Endodermal cell (in vitro differentiated cells): Measurements from ENCODE around the gene BRPF1. TPM values are rescaled to one million over a fixed set of nuclear protein-coding genes. Genes with fewer than 3 reads are reported as not detected.

Experiments used
- DNase-seq: peaks from one replicate; pipeline ENCODE4 v3.0.0-alpha.2; 2017
- H3K27ac ChIP-seq: 2 replicates; pipeline ENCODE4 v1.5.1; 2013; ENCODE audit warnings: mild to moderate bottlenecking, low read depth, low read length, moderate library complexity
- H3K27me3 ChIP-seq: 2 replicates; pipeline ENCODE4 v1.6.1; 2013; ENCODE audit warnings: mild to moderate bottlenecking, low read length, moderate library complexity; ENCODE audit not compliant: insufficient read depth, control insufficient read depth, poor library complexity, severe bottlenecking
- H3K36me3 ChIP-seq: 2 replicates; pipeline ENCODE4 v1.7.0; 2013; ENCODE audit warnings: mild to moderate bottlenecking, low read length, moderate library complexity; ENCODE audit not compliant: control insufficient read depth, insufficient read depth
- H3K4me1 ChIP-seq: one replicate; pipeline ENCODE4 v1.7.0; 2013; ENCODE audit warnings: low read length; ENCODE audit not compliant: control insufficient read depth, insufficient read depth
- H3K4me3 ChIP-seq: 2 replicates; pipeline ENCODE4 v1.5.1; 2013; ENCODE audit warnings: mild to moderate bottlenecking, low read length, moderate library complexity
- H3K9ac ChIP-seq: 2 replicates; pipeline ENCODE4 v1.6.1; 2013; ENCODE audit warnings: mild to moderate bottlenecking, low read length, moderate library complexity; ENCODE audit not compliant: poor library complexity, severe bottlenecking; ENCODE audit errors: extremely low read depth
- H3K9me3 ChIP-seq: 2 replicates; pipeline ENCODE4 v1.6.1; 2013; ENCODE audit warnings: mild to moderate bottlenecking, low read length, moderate library complexity; ENCODE audit not compliant: control insufficient read depth
- H3K27ac Mint-ChIP-seq: 2 replicates; pipeline ENCODE4 v1.8.0; 2020; ENCODE audit warnings: mixed read lengths
- H3K27me3 Mint-ChIP-seq: 2 replicates; pipeline ENCODE4 v1.8.0; 2021; ENCODE audit warnings: mild to moderate bottlenecking, mixed read lengths; ENCODE audit not compliant: insufficient read depth
- H3K36me3 Mint-ChIP-seq: 2 replicates; pipeline ENCODE4 v1.8.0; 2020; ENCODE audit warnings: low read depth, mixed read lengths
- H3K4me1 Mint-ChIP-seq: 2 replicates; pipeline ENCODE4 v1.8.0; 2020; ENCODE audit warnings: mixed read lengths
- H3K4me3 Mint-ChIP-seq: 2 replicates; pipeline ENCODE4 v1.8.0; 2020; ENCODE audit warnings: mild to moderate bottlenecking, moderate library complexity, mixed read lengths
- H3K9me3 Mint-ChIP-seq: 2 replicates; pipeline ENCODE4 v1.8.0; 2020; ENCODE audit warnings: mild to moderate bottlenecking, mixed read lengths
- WGBS, 2 experiments: methylation state at CpG; one replicate each; pipeline versions ENCODE4 v1.1.5 to v1.1.7; 2013; ENCODE audit warnings: missing lambda C conversion rate in 2 of 2, mixed read lengths in 1 of 2; ENCODE audit not compliant: insufficient coverage in 1 of 2, insufficient read length in 1 of 2; 5-methylcytosine and 5-hydroxymethylcytosine counted together
- total RNA-seq, 2 donors: library from RNA; stranded (reverse); fragmentation: NEBNext Ultra II Directional in 1 of 2; extraction: Animal tissue kit (Norgen Biotek cat#: 25700) in 1 of 2; gene quantifications; 2 replicates in 1 of 2; 3 replicates in 1 of 2; pipeline ENCODE4 v1.2.1, GENCODE V29; 2021
- TF ChIP-seq, protein P1 (sequence below): fragments of 200-600 bp; sonication (generic); conservative IDR thresholded peaks from 2 replicates; pipeline ENCODE4 v1.5.0; 2021; ENCODE audit warnings: antibody characterized with exemption, mild to moderate bottlenecking

BRPF1 gene
- total RNA-seq, 2 donors from 2014 or later, result 22.7 to 28.5 TPM

DNA sequence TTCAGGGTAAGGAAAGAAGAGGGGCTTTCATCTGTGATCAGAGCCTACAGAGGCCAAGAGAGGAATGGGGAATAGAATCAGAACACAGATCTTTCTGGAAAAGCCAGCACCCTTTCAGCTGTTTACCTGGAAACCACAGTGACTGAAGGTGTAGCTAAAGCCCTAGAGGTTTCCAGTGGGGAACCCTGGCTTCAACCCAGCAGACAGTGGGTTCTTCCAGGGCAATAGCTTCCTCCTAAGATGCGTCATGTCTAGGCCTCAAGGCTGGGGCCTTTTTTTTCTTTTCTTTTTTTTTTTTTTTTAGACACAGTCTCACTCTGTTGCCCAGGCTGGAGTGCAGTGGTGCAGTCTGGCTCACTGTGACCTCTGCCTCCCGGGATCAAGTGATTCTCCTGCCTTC, 31.0 kb upstream of the BRPF1 start:
- Mint-ChIP-seq H3K4me1 (peaks cover 4% of the 10 kb centered on the region), H3K27me3 (peaks cover 20% of the 10 kb centered on the region), H3K36me3 (peaks cover 15% of the 10 kb centered on the region), H3K9me3 (no peaks in the 10 kb centered on the region), H3K4me3 (no peak overlapping the region), H3K27ac (no peak overlapping the region)
- TF ChIP-seq, protein P1, sequence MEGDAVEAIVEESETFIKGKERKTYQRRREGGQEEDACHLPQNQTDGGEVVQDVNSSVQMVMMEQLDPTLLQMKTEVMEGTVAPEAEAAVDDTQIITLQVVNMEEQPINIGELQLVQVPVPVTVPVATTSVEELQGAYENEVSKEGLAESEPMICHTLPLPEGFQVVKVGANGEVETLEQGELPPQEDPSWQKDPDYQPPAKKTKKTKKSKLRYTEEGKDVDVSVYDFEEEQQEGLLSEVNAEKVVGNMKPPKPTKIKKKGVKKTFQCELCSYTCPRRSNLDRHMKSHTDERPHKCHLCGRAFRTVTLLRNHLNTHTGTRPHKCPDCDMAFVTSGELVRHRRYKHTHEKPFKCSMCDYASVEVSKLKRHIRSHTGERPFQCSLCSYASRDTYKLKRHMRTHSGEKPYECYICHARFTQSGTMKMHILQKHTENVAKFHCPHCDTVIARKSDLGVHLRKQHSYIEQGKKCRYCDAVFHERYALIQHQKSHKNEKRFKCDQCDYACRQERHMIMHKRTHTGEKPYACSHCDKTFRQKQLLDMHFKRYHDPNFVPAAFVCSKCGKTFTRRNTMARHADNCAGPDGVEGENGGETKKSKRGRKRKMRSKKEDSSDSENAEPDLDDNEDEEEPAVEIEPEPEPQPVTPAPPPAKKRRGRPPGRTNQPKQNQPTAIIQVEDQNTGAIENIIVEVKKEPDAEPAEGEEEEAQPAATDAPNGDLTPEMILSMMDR, result no peak
- no peaks in the 10 kb centered on the region for H3K9me3 ChIP-seq
- peaks cover 22% of the 10 kb centered on the region for H3K27me3 ChIP-seq
- H3K27ac ChIP-seq, result no peak overlapping the region
- no peaks in the 10 kb centered on the region for H3K4me1 ChIP-seq
- H3K4me3 ChIP-seq, result no peak overlapping the region
- H3K36me3 ChIP-seq, result peaks cover 20% of the 10 kb centered on the region
- no peak overlapping the region for H3K9ac ChIP-seq
- no peak for DNase-seq
- 90 to 94% methylated on average over 1 to 2 of the region's 2 CpGs for WGBS, 2 experiments

DNA sequence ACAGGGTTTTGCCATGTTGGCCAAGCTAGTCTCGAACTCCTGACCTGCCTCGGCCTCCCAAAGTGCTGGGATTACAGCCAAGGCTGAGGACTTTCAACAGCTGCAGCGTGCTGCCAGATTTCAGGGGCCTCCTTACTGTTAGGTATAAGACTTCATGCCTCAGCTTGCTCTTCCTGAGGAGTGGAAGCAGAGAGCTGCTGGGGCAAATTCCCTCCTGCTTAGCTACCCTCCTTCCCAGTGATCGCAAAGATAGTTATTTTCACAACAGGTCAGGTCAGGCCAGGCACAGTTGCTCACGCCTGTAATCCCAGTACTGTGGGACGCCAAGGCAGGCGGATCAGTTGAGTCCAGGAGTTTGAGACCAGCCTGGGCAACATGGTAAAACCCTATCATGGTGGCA, 30.5 kb upstream of the BRPF1 start:
- no peak overlapping the region for H3K27ac Mint-ChIP-seq
- H3K9me3 Mint-ChIP-seq, result no peaks in the 10 kb centered on the region
- Histone ChIP-seq H3K9ac (no peak overlapping the region), H3K27ac (no peak overlapping the region), H3K36me3 (peaks cover 20% of the 10 kb centered on the region), H3K9me3 (no peaks in the 10 kb centered on the region), H3K4me1 (no peaks in the 10 kb centered on the region), H3K27me3 (peaks cover 27% of the 10 kb centered on the region), H3K4me3 (no peak overlapping the region)
- H3K4me3 Mint-ChIP-seq, result no peak overlapping the region
- TF ChIP-seq, protein P1, result no peak
- WGBS, 2 experiments, result 95 to 100% methylated on average over 3 to 7 of the region's 7 CpGs
- H3K4me1 Mint-ChIP-seq, result peaks cover 4% of the 10 kb centered on the region
- H3K27me3 Mint-ChIP-seq, result peaks cover 24% of the 10 kb centered on the region
- no peak for DNase-seq
- peaks cover 15% of the 10 kb centered on the region for H3K36me3 Mint-ChIP-seq

DNA sequence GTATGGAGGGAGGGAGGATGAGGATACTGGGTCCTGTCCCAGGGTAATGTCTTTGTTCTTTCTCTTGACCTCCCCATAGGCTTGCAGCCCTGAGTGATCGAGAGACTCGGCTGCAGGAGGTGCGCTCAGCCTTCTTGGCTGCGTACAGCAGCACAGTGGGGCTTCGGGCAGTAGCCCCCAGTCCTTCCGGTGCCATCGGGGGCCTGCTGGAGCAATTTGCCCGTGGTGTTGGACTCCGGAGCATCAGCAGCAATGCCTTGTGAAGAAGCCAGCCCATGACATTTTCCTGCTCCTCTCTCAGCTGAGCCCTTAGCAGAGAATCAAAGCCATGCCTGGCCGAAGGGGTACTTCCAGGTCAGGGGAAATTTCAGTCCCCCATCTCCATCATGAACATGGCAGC, 29.8 kb upstream of the BRPF1 start:
- TF ChIP-seq, protein P1, result no peak
- H3K9me3 ChIP-seq, result no peaks in the 10 kb centered on the region
- no peak overlapping the region for H3K27ac ChIP-seq
- peaks cover 18% of the 10 kb centered on the region for H3K36me3 ChIP-seq
- H3K4me3 Mint-ChIP-seq, result no peak overlapping the region
- H3K4me1 Mint-ChIP-seq, result peaks cover 4% of the 10 kb centered on the region
- no peak overlapping the region for H3K27ac Mint-ChIP-seq
- peaks cover 34% of the 10 kb centered on the region for H3K27me3 ChIP-seq
- H3K4me3 ChIP-seq, result no peak overlapping the region
- H3K4me1 ChIP-seq, result no peaks in the 10 kb centered on the region
- H3K36me3 Mint-ChIP-seq, result peaks cover 15% of the 10 kb centered on the region
- no peak for DNase-seq
- 93 to 98% methylated on average over 9 to 10 of the region's 10 CpGs for WGBS, 2 experiments
- H3K27me3 Mint-ChIP-seq, result peaks cover 28% of the 10 kb centered on the region
- H3K9ac ChIP-seq, result no peak overlapping the region
- H3K9me3 Mint-ChIP-seq, result no peaks in the 10 kb centered on the region
